HepG2 (cell line): ENCODE data around the gene BICDL1. TPM values are rescaled to one million over a fixed set of nuclear protein-coding genes. Genes with fewer than 3 reads are reported as not detected.

Source experiments
- CCAR2 ChIP-seq: fragments of 200-400 bp; formaldehyde crosslinking; optimal IDR thresholded peaks from 2 replicates; pipeline ENCODE3; 2018; ENCODE audit warnings: low read depth, mild to moderate bottlenecking, low read length, moderate library complexity
- CHD2 ChIP-seq: IDR thresholded peaks from 2 replicates; pipeline ENCODE4 v1.6.1; 2011; ENCODE audit warnings: low read depth, low read length, improper control_type of control experiment
- GATAD2A ChIP-seq: IDR thresholded peaks from 2 replicates; pipeline ENCODE4 v1.6.1; 2016
- GLI4 ChIP-seq: sonication (generic); formaldehyde crosslinking; IDR thresholded peaks from 2 replicates; pipeline ENCODE4 v1.5.1; 2020; ENCODE audit warnings: missing genetic modification reagents, mild to moderate bottlenecking, moderate library complexity, borderline replicate concordance
- LBX2 ChIP-seq: sonication (generic); formaldehyde crosslinking; IDR thresholded peaks from 2 replicates; pipeline ENCODE4 v1.5.0; 2020; ENCODE audit warnings: missing genetic modification reagents, mild to moderate bottlenecking, borderline replicate concordance
- NKX3-1 ChIP-seq: sonication (generic); formaldehyde crosslinking; IDR thresholded peaks from 2 replicates; pipeline ENCODE4 v1.5.0; 2020; ENCODE audit warnings: missing genetic modification reagents
- PAXIP1 ChIP-seq: sonication (generic); formaldehyde crosslinking; conservative IDR thresholded peaks from 2 replicates; pipeline ENCODE4 v1.4.0; 2020; ENCODE audit warnings: mild to moderate bottlenecking, missing genetic modification reagents, moderate library complexity
- POGZ ChIP-seq: sonication (generic); formaldehyde crosslinking; IDR thresholded peaks from 2 replicates; pipeline ENCODE4 v1.4.0; 2020; ENCODE audit warnings: mild to moderate bottlenecking, missing genetic modification reagents
- PRDM10 ChIP-seq: sonication (generic); formaldehyde crosslinking; IDR thresholded peaks from 2 replicates; pipeline ENCODE4 v1.4.0; 2020; ENCODE audit warnings: low read depth, missing genetic modification reagents
- PRMT3 ChIP-seq: sonication (generic); formaldehyde crosslinking; IDR thresholded peaks from 2 replicates; pipeline ENCODE4 v1.8.1; 2022; ENCODE audit warnings: low read depth, mild to moderate bottlenecking, moderate library complexity, missing genetic modification reagents, borderline replicate concordance
- SNAPC2 ChIP-seq: sonication (generic); formaldehyde crosslinking; IDR thresholded peaks from 2 replicates; pipeline ENCODE4 v1.8.1; 2022; ENCODE audit warnings: mild to moderate bottlenecking, missing genetic modification reagents
- TFE3 ChIP-seq: IDR thresholded peaks from 2 replicates; pipeline ENCODE4 v1.6.1; 2016
- ZC3H4 ChIP-seq: sonication (generic); formaldehyde crosslinking; IDR thresholded peaks from 2 replicates; pipeline ENCODE4 v1.4.0; 2020; ENCODE audit warnings: missing genetic modification reagents, borderline replicate concordance
- ZNF235 ChIP-seq: sonication (generic); formaldehyde crosslinking; IDR thresholded peaks from 2 replicates; pipeline ENCODE4 v1.8.1; 2023; ENCODE audit warnings: mild to moderate bottlenecking, missing genetic modification reagents, borderline replicate concordance
- ZNF260 ChIP-seq: sonication (generic); formaldehyde crosslinking; IDR thresholded peaks from 2 replicates; pipeline ENCODE4 v1.4.0; 2020; ENCODE audit warnings: missing genetic modification reagents, low read depth, mild to moderate bottlenecking, borderline replicate concordance
- ZNF3 ChIP-seq: IDR thresholded peaks from 2 replicates; pipeline ENCODE4 v1.7.0; 2017; ENCODE audit warnings: inconsistent platforms
- ZNF616 ChIP-seq: sonication (generic); formaldehyde crosslinking; IDR thresholded peaks from 2 replicates; pipeline ENCODE4 v1.5.0; 2020; ENCODE audit warnings: low read depth, mild to moderate bottlenecking, missing genetic modification reagents
- ZNF672 ChIP-seq: sonication (generic); formaldehyde crosslinking; IDR thresholded peaks from 2 replicates; pipeline ENCODE4 v1.8.1; 2022; ENCODE audit warnings: missing genetic modification reagents
- ZSCAN25 ChIP-seq: sonication (generic); formaldehyde crosslinking; IDR thresholded peaks from 2 replicates; pipeline ENCODE4 v1.8.0; 2022; ENCODE audit warnings: mild to moderate bottlenecking, missing genetic modification reagents
- polyA plus RNA-seq, 8 experiments: library from polyadenylated mRNA; depleted of rRNA in 3 of 8; stranded (reverse) in 7 of 8; unstranded in 1 of 8; fragments of >200 nt; fragmentation: Illumina TruSeq in 4 of 8; extraction: Trizol in 4 of 8; gene quantifications; 2 replicates each; pipeline versions ENCODE4 v1.2.1 to v1.2.3, GENCODE V29; 2011 to 2016; ENCODE audit warnings: low read depth in 4 of 8, missing spikeins in 1 of 8, mixed read lengths in 1 of 8; ENCODE audit not compliant: insufficient read depth in 1 of 8
- total RNA-seq, 5 experiments: library from RNA; depleted of rRNA; stranded (reverse); fragments of >200 nt; fragmentation: Illumina TruSeq; extraction: Trizol; gene quantifications; 2 replicates each; pipeline ENCODE4 v1.2.3, GENCODE V29; 2016; ENCODE audit warnings: low read depth in 1 of 5

Gene BICDL1
- total and polyA plus RNA-seq, 2 of the 13 experiments (the other 11 are each of a cell fraction or from before 2014, with no cell fraction given), result 3.6 to 9.7 TPM

- TF ChIP-seq TFE3 (CRISPR knock-in tag) (no peak), GLI4 (CRISPR knock-in tag) (no peak), POGZ (CRISPR knock-in tag) (no peak), ZC3H4 (CRISPR knock-in tag) (no peak), ZNF3 (no peak), CHD2 (no peak), PRMT3 (no peak), CCAR2 (no peak), LBX2 (CRISPR knock-in tag) (no peak), GATAD2A (CRISPR knock-in tag) (no peak), ZNF672 (CRISPR knock-in tag) (no peak), SNAPC2 (CRISPR knock-in tag) (no peak), ZSCAN25 (CRISPR knock-in tag) (no peak), NKX3-1 (CRISPR knock-in tag) (no peak), ZNF260 (CRISPR knock-in tag) (no peak), PRDM10 (CRISPR knock-in tag) (no peak), ZNF235 (CRISPR knock-in tag) (no peak), PAXIP1 (CRISPR knock-in tag) (0 out of 2 replicates have a peak, but pooled peaks have one; percentile 7), ZNF616 (no peak)
These were observed at the start of gene BICDL1 (continued) for GRCh38 chr12:119988472-119989360.
